NCI-H510A treated with DMSO at 0.1 percent for 48 hours (cell line): Measurements from ENCODE around the gene BRPF1.

Experiments
- DNase-seq: peaks from one replicate; lab custom pipeline; 2025; lab: John Stamatoyannopoulos, UW

BRPF1 gene

GRCh38 chr3:9703736-9704346 lies 27.7 kb upstream of the BRPF1 start, which contains the start of gene CPNE9:
Gene CPNE9 (plus strand): TSS chr3:9703833. CDS start chr3:9703997, 164 bp downstream.
- DNase-seq, result peak; percentile 3

GRCh38 chr3:9704347-9705322 lies 26.9 kb upstream of the BRPF1 start:
- peak; percentile 7 for DNase-seq

- DNase-seq, result no peak
Observed at GRCh38 chr3:9710174-9710739, 21.3 kb upstream of the BRPF1 start.

DNA sequence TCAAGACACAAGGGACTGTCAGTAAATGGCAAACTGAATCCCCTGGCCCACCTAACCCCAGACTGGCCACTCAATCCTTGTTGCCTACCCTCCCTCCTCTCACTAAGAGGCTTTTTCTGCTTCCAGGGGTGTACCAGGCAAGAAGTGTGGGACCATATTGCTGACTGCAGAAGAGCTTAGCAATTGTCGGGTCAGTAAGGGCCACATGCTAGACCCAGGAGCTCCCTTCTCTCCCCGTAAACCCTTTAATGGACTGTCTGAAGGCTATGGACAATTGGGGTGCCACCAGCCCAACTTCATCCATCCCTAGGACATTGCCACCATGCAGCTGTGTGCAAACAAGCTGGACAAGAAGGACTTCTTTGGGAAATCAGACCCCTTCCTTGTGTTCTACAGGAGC lies 19.1 kb upstream of the BRPF1 start:
- no peak for DNase-seq

DNA sequence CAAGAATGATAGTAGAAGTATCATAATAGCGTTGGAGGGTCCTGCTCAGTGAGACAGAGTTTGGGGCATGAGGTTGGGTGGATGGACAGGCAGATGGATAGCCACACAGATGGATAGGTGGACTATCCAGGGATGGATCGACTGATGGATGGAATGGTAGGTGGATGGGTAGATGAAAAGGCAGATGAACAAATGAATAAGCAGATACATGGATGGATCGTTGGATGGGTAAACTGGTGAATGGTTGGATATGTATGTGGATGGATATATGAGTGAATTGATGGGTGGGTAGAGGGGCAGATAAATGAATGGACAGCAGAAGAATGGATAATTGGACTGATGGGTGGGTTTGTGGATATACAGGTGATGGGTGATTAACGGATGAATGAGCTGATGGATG lies 18.4 kb upstream of the BRPF1 start:
- no peak for DNase-seq

GRCh38 chr3:9715136-9715535 lies 16.4 kb upstream of the BRPF1 start:
- peak; percentile 10 for DNase-seq

DNA sequence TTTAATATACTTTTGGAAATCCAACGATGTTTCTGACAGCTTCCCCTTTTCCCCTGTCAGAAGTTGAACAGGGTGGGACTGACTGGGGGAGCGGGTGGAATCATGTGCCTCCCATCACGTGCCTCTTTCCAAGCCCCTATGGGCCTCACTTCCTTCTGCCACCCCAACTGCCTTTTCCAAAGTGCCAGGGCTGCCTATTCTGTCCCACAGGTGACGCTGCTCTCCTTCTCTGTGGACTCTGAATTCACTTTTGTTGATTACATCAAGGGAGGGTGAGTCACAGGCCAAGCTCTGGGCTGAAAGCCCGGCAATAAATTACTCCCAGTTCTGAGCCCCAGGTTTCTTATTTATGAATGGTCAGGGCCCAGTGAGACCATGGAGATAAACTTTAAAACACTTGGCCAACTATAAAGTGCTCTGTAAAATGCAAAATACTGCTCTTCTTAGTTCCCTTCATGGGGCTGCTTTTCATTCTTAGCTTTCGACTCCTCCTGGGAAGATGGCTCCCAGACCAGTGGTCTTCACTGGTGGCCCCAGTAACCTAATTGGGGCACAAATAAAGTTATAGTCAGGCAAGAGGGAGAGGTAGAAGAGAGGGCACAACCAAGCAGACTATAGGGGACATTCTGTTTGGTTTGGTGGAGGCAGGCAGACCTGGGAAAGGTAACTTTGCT lies 15.6 kb upstream of the BRPF1 start:
- no peak for DNase-seq

- DNase-seq, result no peak
Observed at GRCh38 chr3:9716801-9717555, 14.6 kb upstream of the BRPF1 start.

- DNase-seq, result no peak
Observed at GRCh38 chr3:9717563-9717962, 14.0 kb upstream of the BRPF1 start.

- no peak for DNase-seq
Observed at GRCh38 chr3:9718118-9718517, 13.4 kb upstream of the BRPF1 start.

GRCh38 chr3:9721015-9721699 lies 10.4 kb upstream of the BRPF1 start:
- DNase-seq, result no peak

- no peak for DNase-seq
Observed at GRCh38 chr3:9721700-9722060, 9.9 kb upstream of the BRPF1 start.

DNA sequence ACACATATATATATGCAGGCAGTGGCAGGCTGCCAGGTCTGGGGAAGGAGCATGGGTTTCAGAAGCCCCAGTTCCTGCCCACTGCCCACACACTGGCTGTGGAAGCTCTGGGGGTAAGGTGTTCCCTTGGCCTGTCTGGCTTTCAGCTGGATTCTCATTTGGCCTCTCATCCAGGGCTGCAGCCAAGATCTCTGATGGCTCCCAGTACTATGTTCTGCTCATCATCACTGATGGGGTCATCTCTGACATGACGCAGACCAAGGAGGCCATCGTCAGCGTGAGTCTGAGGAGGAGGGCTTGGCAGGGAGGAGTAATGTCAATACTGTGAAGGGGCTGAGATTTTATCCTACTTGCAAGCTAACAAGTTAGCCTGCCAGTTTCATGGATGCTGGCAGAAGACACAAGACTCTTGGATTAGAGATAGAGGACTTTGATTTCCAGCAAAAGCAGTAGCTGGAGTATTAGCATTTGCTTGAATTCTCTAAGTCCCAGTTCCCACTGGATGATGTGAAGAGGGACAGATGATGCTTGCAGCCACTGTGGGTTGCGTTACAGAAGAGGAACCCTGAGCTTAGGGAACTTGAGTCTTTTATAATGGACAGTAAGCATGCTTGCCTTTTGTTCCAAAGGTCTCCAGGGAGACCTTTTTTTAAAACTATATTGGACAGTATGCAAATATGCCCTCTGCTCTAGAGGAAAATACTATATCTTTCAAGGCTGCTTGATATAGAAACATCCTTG lies 5.6 kb upstream of the BRPF1 start:
- no peak for DNase-seq

GRCh38 chr3:9727041-9727595 lies 4.4 kb upstream of the BRPF1 start:
- DNase-seq, result peak; percentile 53

- DNase-seq, result no peak
Observed at GRCh38 chr3:9727743-9728142, 3.8 kb upstream of the BRPF1 start.

- DNase-seq, result no peak
Observed at GRCh38 chr3:9729419-9729818, 2.1 kb upstream of the BRPF1 start.

DNA sequence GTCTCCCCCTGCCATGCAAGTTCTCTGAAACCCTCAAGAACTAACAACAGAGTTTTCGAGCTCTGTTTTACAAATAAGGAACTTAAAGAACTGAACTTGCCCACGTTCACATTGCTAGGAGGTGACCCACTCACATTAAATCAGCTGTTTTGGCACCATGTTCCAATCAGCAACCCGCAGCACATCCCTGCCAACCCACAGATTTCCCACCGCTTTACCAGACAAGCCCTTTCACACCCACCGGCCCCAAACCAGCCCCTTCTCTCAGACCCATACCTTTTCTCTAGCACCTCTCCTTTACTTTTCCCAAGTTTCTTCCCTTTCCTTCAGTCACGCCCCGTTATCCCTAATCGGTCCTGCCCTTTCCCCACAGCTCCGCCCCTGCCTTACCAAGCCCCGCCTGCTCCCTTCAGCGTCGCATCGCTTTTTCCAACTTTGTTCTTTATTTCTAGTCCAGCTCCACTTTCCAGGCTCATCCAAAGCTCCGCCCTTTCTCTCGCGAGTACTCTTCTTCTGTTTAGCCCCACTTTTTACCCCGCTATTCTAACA lies 804 bp upstream of the BRPF1 start:
- DNase-seq, result peak; percentile 62

- no peak for DNase-seq
Observed at GRCh38 chr3:9732080-9732739, 675 bp downstream of the BRPF1 start.

DNA sequence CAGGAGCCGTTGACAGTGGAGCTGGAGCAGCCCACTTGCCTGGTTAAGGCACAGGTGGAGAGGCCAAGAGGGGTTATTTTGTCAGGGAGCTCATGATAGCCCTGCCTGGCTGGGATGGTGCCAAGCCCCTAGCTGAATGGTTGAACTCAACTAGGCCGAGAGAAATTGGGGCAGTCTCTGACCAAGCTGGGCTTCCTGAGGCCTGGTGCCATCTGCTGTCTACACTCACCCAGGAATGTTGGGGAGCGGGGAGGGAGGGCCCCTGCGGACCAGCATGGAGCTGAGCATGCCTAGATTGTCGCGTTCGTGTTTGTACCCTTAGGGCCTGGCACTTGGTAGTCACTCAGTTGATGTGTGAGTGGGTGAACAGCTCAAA lies 1.2 kb downstream of the BRPF1 start:
- DNase-seq, result no peak
